Skeletal muscle satellite cell (primary cell): ENCODE results near the gene ANO2.

Experiments used
- H3K27me3 ChIP-seq: 2 replicates; pipeline ENCODE4 v1.7.0; 2013; ENCODE audit warnings: low read length; ENCODE audit not compliant: control insufficient read depth, insufficient read depth
- H3K36me3 ChIP-seq: 2 replicates; pipeline ENCODE4 v1.7.0; 2013; ENCODE audit warnings: mild to moderate bottlenecking, control low read depth, low read length; ENCODE audit not compliant: insufficient read depth
- H3K4me1 ChIP-seq: 2 replicates; pipeline ENCODE4 v1.7.0; 2013; ENCODE audit warnings: low read length; ENCODE audit not compliant: control insufficient read depth, insufficient read depth
- H3K4me2 ChIP-seq: 2 replicates; pipeline ENCODE4 v1.7.0; 2013; ENCODE audit warnings: mild to moderate bottlenecking, low read length
- H3K4me3 ChIP-seq: 2 replicates; pipeline ENCODE4 v1.7.0; 2013; ENCODE audit warnings: low read length
- H3K9ac ChIP-seq: 2 replicates; pipeline ENCODE4 v1.7.0; 2013; ENCODE audit warnings: mild to moderate bottlenecking, low read depth, low read length, moderate library complexity
- H3K9me3 ChIP-seq: replicated peaks from 2 replicates; pipeline ENCODE4 v1.7.0; 2013; ENCODE audit warnings: mild to moderate bottlenecking, control low read depth, low read length

Gene ANO2

GRCh38 chr12:5927732-5928516, 17.1 kb downstream of the ANO2 start:
- H3K9ac ChIP-seq = no peak overlapping the region
- H3K4me3 ChIP-seq = no peak overlapping the region
- no peak overlapping the region for H3K4me2 ChIP-seq
- H3K36me3 ChIP-seq = no peaks in the 10 kb centered on the region
- H3K27me3 ChIP-seq = no peaks in the 10 kb centered on the region
- no peaks in the 10 kb centered on the region for H3K9me3 ChIP-seq
- no peaks in the 10 kb centered on the region for H3K4me1 ChIP-seq

GRCh38 chr12:5925646-5926045, 19.4 kb downstream of the ANO2 start:
- H3K27me3 ChIP-seq = no peaks in the 10 kb centered on the region
- H3K4me3 ChIP-seq = no peak overlapping the region
- no peaks in the 10 kb centered on the region for H3K4me1 ChIP-seq
- H3K9me3 ChIP-seq = no peaks in the 10 kb centered on the region
- no peaks in the 10 kb centered on the region for H3K36me3 ChIP-seq
- H3K4me2 ChIP-seq = no peak overlapping the region
- no peak overlapping the region for H3K9ac ChIP-seq

GRCh38 chr12:5924342-5924741, 20.7 kb downstream of the ANO2 start:
- H3K9ac ChIP-seq = no peak overlapping the region
- H3K27me3 ChIP-seq = no peaks in the 10 kb centered on the region

GRCh38 chr12:5923751-5924150, 21.3 kb downstream of the ANO2 start:
- no peak overlapping the region for H3K9ac ChIP-seq

More at GRCh38 chr12:5924342-5924741, 20.7 kb downstream of the ANO2 start:
- H3K4me1 ChIP-seq = no peaks in the 10 kb centered on the region
- H3K36me3 ChIP-seq = no peaks in the 10 kb centered on the region
- H3K9me3 ChIP-seq = no peaks in the 10 kb centered on the region
- H3K4me3 ChIP-seq = no peak overlapping the region
- H3K4me2 ChIP-seq = no peak overlapping the region

GRCh38 chr12:5923043-5923605, 21.9 kb downstream of the ANO2 start:
- Histone ChIP-seq H3K27me3 (no peaks in the 10 kb centered on the region), H3K4me2 (no peak overlapping the region)

More at GRCh38 chr12:5923751-5924150, 21.3 kb downstream of the ANO2 start:
- Histone ChIP-seq H3K27me3 (no peaks in the 10 kb centered on the region), H3K36me3 (no peaks in the 10 kb centered on the region), H3K4me2 (no peak overlapping the region), H3K9me3 (no peaks in the 10 kb centered on the region), H3K4me1 (no peaks in the 10 kb centered on the region), H3K4me3 (no peak overlapping the region)

GRCh38 chr12:5921966-5922899, 22.8 kb downstream of the ANO2 start:
- H3K36me3 ChIP-seq = no peaks in the 10 kb centered on the region
- H3K4me3 ChIP-seq = no peak overlapping the region
- H3K4me1 ChIP-seq = no peaks in the 10 kb centered on the region
- no peak overlapping the region for H3K4me2 ChIP-seq
- no peaks in the 10 kb centered on the region for H3K9me3 ChIP-seq
- no peak overlapping the region for H3K9ac ChIP-seq
- no peaks in the 10 kb centered on the region for H3K27me3 ChIP-seq

More at GRCh38 chr12:5923043-5923605, 21.9 kb downstream of the ANO2 start:
- no peak overlapping the region for H3K9ac ChIP-seq
- no peaks in the 10 kb centered on the region for H3K4me1 ChIP-seq
- H3K9me3 ChIP-seq = no peaks in the 10 kb centered on the region
- no peak overlapping the region for H3K4me3 ChIP-seq
- H3K36me3 ChIP-seq = no peaks in the 10 kb centered on the region

GRCh38 chr12:5921027-5921909, 23.8 kb downstream of the ANO2 start:
- no peak overlapping the region for H3K9ac ChIP-seq
- no peaks in the 10 kb centered on the region for H3K9me3 ChIP-seq
- H3K36me3 ChIP-seq = no peaks in the 10 kb centered on the region
- H3K4me1 ChIP-seq = no peaks in the 10 kb centered on the region
- H3K4me3 ChIP-seq = no peak overlapping the region
- no peaks in the 10 kb centered on the region for H3K27me3 ChIP-seq
- H3K4me2 ChIP-seq = no peak overlapping the region

- no peaks in the 10 kb centered on the region for H3K4me1 ChIP-seq
- no peak overlapping the region for H3K9ac ChIP-seq
- no peak overlapping the region for H3K4me2 ChIP-seq
- H3K9me3 ChIP-seq = no peaks in the 10 kb centered on the region
- H3K27me3 ChIP-seq = peaks cover 2% of the 10 kb centered on the region
- H3K4me3 ChIP-seq = no peak overlapping the region
- H3K36me3 ChIP-seq = no peaks in the 10 kb centered on the region
Measured at GRCh38 chr12:5916785-5917290, 28.2 kb downstream of the ANO2 start.

- H3K4me3 ChIP-seq = no peak overlapping the region
- peaks cover 2% of the 10 kb centered on the region for H3K27me3 ChIP-seq
- H3K4me2 ChIP-seq = no peak overlapping the region
- no peaks in the 10 kb centered on the region for H3K9me3 ChIP-seq
- no peaks in the 10 kb centered on the region for H3K36me3 ChIP-seq
- H3K9ac ChIP-seq = no peak overlapping the region
- no peaks in the 10 kb centered on the region for H3K4me1 ChIP-seq
Measured at GRCh38 chr12:5915511-5915910, 29.5 kb downstream of the ANO2 start.

GRCh38 chr12:5914387-5915149, 30.5 kb downstream of the ANO2 start:
- no peak overlapping the region for H3K9ac ChIP-seq
- no peaks in the 10 kb centered on the region for H3K4me1 ChIP-seq
- H3K27me3 ChIP-seq = peaks cover 5% of the 10 kb centered on the region
- H3K9me3 ChIP-seq = no peaks in the 10 kb centered on the region
- no peak overlapping the region for H3K4me3 ChIP-seq
- H3K4me2 ChIP-seq = no peak overlapping the region
- no peaks in the 10 kb centered on the region for H3K36me3 ChIP-seq
